Measurements from ENCODE around the gene ACSL6.

Gene ACSL6

DNA sequence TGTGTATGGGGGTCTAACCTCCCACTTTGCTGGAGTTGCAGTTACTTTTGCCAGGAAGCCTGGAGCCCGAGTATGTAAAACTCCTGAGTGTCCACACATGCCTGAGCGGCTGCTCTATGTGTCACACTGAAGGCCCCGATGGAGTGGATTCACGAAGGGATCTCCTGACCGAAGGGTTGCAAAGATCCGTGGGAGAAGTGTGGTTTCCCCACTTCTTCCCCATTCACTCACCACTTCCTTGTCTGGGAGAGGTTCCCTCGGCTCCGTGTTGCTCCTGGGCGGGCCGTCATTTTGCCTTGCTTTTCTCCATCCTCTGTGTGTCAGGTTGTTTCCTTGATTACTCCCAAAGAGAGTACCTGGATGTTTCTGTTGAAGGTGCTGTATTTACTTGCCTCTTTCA is 32.7 kb upstream of the ACSL6 start:
- peak in 1 of 2 donors; percentile 12 for DNase-seq

DNA sequence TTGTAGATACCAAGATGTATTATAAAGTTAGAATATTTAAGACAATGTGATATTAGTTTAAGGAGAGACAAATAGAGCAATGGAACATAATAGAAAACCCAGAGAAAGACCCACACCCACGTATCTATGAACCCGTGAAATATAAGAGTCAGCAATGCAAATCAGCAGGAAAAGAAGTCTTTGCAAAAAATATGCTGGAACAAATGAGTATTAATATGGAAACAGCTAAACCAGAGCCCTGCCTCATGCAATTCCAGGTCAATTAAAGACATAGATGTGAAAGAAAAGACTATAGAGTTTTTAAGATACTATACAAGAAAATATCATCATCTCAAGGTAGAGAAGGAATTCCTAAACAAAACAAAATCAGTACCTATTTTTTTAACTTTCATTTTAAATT is 25.9 kb upstream of the ACSL6 start:
- no peak for DNase-seq

DNA sequence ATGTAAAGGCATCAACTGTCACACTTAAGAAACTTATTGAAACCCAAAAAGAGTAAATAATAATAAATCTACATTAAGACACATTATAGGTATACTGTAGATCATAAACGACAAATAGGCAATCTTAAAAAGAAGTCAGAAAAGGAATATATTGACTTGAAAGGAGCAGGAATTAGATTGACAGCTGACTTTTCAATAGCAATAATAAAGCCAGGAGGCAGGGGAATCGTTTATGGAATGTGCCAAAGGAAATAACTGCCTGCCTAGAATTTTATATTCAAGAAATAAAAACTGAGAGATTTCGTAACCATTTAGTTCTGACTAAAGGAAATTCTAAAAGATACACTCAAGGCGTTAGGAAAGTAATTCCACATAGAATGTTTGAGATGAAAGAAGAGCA is 21.7 kb upstream of the ACSL6 start:
- no peak for DNase-seq

DNA sequence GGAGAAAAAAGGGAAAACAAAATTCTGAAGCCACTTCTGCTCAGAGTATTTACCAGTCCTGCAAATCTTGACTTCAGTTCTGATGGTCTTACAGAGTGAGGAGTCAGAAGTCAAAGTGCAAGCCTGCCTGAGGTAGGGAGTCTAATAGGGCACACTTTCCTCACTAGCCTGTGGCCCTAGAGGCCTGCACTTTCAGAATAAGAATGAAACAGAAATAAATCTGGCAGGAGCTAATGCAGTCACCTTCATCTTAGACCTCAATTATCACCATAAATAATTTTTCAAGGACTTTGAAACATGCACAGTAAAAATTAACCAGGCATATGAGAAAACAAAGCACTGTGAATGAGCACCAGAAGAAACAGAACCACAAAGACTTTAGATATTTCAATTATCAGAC is 20.7 kb upstream of the ACSL6 start:
- DNase-seq: no peak

DNA sequence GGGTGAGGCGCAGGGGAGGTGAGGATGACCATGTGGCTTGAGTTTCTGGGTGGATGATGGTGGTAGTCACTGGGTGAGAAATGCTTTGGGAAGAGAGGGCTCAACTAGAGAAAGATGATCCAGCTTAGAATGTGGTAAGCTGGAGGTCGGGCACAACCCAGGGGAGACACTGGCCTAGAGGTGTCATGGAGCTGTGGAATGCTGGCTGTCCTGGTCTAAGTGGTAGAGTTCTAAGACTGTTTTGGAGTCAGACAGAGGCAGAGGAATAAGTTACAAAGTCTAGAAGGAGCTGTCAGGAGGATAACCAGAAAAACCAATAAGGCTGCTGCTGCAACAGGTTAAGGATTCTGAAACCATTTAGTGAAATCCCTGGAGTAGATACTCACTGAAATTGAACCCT is 19.2 kb upstream of the ACSL6 start:
- DNase-seq: no peak

DNA sequence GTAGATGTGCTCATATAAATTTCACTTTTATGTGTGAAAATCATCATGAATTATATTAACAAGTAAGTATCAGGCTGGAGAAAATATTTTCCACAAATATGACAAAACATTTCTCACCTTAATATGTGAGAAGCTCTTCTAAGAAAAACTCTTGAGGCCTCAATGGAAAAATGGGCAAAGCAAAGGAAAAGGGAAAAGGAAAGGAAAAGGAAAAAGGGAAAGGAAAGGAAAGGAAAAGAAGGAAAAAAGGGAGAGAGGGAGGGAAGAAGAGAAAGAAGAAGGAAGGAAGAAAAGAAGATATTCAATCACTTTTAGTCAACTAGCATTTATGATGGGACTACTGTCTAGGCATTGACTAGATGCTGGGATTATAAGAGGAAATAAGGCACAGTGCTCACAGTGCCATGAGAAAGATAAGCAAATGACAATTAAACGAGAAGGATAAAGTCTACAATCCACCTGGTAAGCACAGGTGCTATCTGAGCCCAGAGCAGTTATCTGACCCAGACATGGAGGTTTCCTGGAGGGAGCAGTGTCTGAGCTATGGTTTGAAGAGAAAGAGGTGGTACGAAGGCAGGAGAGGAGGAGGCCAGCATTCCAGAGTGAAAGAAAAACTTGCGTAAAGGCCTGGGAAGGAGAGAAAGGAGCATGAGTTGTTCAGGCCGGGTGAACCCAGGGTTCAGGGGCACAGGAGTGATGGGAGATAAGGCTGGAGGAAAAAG is 18.3 kb upstream of the ACSL6 start:
- DNase-seq: no peak

DNA sequence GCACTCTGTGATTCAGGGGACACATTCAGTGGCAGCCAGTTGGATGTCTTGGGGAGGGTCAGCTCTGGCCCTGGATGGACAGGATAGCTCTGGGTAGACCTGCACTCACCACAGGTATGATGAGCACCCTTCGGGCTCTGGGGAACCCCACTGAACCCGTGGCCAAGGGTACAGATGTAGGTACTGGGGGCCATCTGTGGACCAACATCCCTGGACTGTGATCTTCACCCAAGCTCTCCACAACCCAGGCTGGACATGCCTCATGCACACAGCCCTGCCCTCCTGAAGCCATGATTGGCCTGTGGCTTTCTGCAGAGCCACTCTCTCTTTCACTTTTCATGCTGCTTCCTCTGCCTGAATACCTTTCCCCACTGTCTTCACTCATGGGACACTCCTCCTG is 15.6 kb upstream of the ACSL6 start:
- DNase-seq: no peak

DNA sequence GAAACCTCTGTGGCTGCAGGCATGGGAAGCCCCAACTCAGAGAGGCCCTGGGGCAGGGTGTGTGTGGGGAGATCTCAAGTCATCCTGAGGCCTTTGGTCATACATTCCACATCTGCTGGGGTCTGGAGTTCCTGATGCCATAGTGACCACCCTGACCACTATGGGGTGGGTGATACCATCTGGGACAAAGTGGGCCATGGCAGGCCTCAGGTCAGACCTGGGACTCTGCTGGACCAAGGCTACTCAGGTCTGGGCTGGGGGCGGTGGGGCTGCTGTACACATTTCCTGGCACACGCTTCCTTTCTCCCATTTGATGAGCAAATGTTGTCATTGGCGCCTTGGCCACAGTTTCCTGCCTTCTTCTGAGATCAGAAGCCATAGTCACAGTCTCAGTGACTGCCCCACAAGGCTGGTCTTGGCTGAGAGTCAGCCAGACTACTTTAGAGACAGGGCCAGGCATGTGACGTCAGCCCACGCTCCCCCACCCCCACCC is 15.1 kb upstream of the ACSL6 start:
- DNase-seq: no peak

DNA sequence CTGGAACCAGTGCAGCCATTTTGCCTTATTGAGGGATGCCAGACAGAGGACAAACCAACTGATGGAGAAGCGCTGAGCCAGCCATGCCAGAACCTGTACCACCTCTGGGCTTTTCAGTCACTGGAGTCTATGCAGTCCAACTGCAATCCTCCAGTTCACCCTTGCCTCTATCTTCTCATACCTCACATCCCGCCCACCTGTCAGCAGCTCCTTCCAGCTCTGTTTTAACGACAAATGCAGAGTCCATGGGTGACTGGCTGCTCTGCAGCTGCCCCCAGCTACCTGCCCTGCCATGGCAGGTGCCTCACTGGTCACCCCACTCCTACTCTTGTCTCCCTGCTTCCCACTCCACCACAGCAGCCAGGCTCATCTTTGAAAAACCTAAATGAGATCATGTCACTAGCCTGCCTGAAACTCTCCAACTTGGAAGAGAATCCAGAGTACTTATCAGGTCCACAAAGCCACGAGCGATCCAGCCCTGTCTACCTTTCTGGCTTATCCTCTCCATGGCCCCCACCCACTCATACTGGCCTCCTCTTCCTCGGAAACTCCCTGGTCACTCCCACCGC is 14.0 kb upstream of the ACSL6 start:
- no peak for DNase-seq

DNA sequence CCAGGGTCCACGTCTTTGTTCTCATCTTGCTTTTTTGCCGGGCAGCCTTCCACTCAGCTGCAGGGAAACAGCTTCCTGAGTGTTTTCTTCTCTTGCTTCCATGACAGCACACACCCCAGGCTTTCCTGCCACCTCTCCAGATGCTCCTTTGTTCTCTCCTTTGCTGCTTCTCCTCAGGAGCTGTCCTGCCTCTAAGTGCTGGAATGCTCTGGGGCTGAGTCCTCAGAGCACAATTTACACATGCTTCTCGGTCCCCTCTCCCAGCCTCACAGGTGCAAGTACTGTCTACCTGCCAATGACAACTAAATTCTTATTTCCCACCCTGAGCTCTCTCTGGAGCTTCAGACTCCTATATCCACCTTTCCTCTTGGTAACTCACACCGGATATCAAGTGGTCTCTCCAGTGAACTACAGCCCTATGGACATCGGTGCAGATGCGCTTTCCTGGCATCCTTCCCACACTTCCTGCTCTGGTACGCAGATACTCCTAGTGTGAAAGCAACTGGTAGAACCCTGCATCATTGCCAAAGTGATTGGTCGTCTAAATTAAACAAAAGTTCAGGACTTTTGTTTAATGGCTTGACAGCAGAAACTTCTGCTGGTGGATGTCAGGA is 13.4 kb upstream of the ACSL6 start:
- no peak for DNase-seq

DNA sequence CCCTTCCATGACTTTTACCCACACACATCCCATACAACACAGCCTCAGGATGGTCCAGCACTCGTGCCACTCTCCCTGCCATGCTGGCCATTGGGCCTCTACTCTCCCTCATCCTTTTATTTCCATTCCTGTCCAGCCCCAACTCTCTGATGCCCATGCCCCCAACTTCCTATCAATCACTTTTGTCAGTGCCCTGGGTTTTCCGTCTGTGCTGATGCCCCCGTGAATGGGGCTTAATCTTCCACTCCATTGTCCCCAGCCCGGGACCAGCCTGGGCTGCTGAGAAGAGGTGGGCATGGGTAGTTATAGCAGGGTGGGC is 12.6 kb upstream of the ACSL6 start:
- no peak for DNase-seq

DNA sequence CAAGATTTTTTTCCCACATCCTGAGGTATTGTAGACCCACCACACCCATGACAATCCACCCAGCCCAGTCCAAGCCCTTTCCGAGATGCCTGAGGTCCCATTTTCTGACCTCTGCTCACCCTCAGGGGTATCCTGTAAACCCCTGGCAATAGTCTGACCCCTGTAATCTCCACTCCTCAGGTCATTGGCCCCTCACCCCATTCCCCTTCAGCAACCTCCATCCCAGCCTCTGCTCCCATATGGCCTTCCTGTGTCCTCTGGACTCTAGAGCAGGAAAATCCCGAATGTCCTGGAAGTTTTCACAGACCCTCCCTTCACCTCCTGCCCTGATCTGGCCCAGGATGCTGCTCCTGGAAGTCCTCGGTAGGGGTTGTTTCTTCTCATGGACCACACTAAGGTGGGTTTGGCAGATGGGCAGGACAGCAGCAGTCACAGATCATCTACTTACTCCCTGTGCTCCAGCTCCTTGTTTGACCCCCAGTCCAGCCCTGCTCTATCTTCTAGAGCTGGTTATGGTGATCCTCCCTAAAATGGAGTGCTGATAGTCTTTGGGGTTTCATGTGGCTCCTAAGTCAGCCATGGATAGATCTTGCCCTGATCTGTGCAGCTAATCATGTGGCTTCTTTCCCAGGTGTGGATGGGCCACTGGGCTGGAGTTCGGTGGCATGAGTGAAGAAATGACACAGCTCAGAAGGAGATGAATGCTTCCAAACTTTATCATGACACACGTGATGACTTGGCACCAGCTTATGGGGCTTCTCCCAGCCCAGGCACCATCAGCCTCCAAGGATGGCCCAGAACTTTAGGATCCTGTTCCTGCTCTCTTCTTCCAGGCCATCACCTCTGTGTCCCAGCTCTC is 12.0 kb upstream of the ACSL6 start:
- no peak for DNase-seq

DNA sequence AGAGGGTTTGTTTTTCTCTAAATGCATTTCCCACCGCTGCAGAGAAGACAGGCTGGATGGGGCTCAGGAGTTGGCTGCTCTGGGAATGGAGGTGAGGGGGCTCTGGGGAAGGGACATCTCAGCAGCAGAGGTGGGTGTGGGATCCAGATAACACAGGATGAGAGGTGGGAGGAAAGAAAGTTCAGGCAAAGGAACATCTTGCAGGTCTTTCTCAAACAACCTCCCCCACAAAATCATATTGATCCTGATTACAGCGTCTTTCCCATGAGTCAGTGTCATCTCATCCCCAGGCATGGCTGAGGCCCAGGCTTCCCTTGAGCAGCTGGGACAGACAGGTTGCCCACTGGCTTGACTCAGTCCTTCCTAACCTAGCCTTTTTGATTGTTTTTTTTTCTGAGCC is 11.3 kb upstream of the ACSL6 start:
- DNase-seq: no peak

DNA sequence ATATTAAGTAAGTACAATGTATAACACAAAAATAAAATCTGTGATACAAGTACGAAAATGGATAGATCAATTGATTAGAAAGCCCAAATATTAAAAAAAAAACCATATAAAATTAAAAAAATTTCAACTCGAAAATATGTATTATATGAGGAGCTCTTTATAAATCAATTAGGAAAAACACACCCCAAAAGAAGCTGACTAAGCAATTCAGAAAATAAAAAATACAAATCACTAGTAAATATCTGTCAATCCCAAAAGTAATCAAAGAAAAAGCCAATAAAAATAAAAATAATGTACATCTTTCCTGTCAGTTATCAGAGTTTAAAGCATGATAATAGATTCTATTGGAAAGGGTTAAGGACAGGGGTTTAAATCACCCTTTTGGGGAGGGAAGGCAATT is 10.2 kb upstream of the ACSL6 start:
- no peak for DNase-seq

DNA sequence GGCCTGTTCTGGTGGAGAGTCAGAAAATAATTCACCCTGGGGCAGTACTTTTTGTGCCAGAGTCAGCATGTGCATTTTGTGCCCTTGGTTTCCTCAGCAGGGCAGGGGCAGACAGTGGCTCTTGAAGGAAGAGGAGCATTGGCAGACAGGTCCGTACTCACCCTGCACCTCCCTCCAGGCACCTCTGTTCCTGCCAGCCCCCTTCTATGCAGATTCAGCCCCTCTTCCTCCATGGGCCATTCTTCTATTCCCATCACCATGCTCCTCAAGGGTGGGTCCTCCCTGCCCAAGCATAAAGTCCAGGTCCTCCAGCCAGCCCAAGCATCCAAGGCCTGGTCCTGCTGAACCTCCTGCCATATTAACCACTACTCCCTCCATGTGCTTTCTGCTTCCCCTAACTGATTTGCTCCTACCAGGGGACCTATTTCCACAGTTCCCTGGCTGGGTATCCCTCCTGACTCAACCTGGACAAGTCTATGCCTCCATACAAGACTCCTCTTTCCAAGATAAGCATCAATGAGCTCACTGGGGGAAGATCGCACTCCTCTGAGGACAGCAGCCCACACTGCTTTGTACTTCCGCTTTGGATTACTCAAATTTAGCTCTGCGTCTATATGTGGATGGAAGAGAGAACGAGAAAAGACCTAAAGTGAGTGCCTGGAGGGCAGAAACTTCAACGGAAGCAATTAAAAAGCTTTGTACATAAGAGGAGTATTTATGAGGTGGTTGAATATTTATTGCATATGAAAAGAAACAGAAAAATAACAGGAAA is 9.3 kb upstream of the ACSL6 start:
- no peak for DNase-seq

DNA sequence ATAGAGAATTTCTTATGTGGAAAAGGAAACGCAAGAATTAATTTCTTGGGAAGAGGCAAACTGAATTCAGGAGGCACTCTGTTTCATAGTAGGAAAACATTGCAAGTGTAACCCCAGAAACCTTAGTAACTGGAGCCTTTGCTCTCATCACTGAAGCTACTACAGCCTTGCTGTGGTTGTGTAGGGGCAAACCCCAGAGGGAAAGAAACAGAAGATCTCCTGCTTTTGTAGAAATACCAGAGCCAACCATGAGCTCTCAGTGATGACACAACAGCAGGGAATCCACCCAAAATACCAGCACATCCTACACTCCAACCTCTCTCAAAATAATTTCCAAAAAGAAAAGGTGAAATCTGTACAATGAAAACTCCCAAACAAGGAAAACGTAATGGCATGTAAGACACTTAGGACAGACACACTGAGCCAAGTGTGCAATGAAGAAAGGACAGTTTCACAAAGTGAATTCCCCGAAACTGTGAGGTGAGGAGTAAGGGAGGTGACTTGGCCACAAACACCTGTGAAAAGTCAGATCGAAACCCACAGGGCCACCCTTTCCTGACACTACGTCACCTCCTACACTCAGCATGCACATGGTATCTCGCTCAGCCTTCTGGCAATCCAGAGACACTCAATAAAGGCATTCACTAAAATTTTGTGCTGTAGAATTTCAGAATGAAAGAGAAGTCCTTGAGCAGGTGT is 8.5 kb upstream of the ACSL6 start:
- no peak for DNase-seq

DNA sequence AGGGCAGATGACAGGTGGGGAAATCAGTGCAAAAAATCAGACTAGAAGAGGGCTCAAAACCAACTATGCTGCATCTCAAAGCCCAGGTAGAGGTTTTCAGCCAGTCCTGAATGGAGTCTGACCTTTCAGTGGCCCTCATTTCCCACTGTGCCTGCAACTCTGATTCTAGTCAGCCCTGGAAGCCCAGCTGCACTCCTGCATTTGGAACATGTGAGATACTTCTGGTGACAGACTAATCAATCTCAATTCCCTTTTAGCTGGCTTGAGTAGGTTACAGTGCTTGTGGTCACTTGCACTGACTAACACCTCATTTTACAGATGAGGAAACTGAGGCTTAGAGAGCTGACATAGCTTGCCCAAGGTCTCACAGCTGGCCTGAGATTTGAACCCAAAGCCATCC is 7.9 kb upstream of the ACSL6 start:
- DNase-seq: no peak

DNA sequence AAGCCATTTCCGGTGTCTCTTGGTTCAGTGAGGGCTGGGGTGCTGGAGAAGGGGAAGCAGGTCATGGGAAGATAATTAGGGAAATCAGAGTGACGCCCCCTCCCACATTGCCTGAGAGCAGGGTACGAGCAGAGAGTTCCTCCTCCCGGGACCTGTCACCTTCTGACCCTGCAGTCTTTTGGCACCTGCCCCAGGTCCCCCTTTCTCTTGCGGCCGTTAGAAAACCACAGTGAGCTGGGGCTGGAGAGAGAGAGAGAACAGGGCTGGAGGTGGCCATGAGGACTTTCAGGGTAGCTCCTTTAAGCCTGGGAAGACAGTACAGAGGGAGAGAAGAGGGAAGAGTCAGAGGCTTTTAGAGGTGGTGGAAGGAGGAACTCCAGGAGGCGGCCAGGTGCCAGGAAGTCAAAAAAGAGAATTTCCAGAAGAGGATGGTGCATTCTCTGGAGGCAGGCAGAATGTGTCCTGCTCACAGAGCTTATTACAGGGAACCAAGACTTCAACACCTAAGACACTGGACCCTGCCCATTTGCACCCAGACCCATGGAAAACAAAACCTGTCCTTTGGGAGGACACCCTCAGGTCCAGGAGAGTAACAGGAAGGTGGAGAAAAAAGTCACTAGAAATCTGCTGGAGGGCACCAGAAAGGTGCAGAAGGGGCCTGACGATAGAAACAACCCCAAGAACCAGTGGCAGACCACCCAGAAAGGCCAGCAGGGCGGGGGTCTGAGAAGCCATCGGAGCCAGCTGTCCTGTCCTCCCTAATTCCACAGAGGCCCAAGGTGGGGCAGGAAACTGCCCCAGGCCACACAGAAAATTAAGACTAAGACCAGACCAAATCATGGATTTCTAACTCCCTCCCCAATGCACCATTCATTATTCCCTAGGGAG is 6.5 kb upstream of the ACSL6 start:
- no peak for DNase-seq

DNA sequence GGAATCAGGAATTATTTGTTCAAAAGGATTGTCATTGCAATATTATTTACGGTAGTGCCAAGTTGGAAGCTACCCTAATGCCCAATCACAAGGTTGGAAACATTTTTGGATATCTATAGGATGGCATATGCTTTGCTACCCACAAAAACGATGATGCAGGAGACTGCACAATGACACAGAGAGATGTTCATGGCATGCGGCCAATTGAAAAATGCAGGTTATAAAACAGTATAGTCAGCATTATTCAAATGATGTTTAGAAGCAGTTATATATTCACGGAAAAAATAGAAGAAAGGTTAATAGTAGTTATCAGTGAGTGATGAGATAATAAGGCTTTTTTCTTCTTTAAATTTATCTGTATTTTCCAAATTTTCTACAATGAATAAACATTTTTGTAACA is 5.9 kb upstream of the ACSL6 start:
- DNase-seq: no peak

DNA sequence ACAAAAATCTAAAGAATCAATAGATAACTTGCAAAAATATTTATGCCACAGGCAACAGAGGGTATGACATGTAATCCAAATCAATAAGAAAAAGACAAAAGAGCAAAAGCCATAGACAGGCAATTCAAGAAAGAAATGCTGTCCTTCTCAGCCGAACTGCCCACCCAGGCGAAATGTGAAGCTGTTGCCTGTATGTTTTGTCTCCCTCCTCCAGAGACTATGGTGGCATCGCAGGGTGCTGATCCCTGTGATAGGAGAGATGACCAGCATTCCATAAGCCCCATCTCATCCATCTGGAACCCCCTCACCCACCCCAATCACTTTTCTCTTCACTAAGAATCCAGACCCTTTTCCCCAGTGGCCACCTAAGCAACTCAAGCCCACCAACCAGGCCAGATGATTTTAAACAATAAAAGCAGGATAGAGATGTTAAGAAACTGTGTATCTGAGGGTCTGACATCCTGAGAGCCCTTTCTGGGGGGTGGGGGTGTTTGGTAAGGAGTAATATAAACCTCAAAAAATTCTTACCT is 5.3 kb upstream of the ACSL6 start:
- no peak for DNase-seq

DNA sequence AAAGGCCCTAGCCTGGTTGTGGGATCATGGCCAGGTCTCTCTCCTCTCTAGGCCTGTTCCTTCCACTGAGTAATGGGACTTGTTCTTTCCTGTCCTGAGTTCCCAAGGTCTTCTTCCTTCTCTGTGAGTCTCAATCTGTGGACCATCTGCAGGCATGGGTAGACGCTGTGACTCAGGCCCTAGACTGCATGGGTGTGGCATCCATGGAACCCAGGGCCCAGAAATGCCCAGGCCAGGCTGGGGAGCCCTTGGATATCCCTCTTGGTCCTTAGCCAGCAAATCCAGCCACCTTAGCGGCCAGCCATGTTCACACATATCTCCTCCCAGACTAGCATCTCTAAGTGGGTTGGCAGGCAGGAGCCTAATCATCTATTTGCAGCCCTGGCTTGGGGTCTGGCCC is 2.3 kb upstream of the ACSL6 start:
- DNase-seq: no peak
